GM19395 (cell line): Measurements from ENCODE around the gene AIMP2.
"Not testable (repeated sequence)": the region's sequence is repeated elsewhere in the genome, so short reads cannot be mapped to it uniquely, and the experiment has no call there.

Experiments
- ATAC-seq: cut with Tn5 transposase; IDR thresholded peaks from one replicate; pipeline ENCODE4 v1.9.1; 2021; ENCODE audit warnings: mild to moderate bottlenecking, moderate library complexity; ENCODE audit not compliant: unreplicated experiment

The AIMP2 gene

DNA sequence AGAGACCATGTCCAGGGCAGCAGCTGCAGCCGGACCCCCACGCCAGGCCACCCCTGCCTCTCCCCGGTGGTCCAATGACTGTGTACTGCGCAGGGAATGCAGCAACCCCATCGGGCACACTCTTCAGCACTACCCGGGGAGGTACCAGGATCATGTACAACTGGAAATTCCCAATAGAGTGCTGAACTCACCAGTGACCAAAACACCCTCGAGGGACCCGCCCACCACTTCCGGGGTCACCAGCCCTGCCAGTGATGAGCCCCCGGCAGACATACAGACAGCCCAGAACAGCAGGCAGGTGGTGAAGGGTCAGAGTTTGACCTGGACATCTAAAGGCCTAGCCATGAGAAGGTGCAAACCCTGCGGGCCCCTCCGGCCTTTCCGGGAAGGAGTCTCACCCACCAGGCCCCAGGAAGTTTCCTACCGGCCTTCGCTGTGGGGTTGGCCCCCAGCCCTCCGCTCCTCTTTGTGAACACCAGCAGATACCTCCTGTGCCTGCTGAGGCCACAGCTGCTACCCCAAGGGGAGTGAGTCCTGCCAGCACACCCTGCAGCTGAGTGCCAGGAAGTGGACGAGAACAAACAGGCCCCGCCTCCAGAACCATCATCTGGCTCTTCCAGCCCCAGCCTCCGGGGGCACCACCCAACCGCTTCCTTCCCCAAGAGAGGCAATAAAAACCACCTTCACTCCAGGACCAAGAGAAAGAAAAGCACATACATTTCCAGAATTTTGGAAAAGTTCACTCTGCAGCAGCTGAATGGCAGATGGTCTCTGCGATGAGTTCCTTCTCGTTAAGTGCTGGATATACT, 17.1 kb downstream of the AIMP2 start:
- peak; percentile 86 for ATAC-seq

DNA sequence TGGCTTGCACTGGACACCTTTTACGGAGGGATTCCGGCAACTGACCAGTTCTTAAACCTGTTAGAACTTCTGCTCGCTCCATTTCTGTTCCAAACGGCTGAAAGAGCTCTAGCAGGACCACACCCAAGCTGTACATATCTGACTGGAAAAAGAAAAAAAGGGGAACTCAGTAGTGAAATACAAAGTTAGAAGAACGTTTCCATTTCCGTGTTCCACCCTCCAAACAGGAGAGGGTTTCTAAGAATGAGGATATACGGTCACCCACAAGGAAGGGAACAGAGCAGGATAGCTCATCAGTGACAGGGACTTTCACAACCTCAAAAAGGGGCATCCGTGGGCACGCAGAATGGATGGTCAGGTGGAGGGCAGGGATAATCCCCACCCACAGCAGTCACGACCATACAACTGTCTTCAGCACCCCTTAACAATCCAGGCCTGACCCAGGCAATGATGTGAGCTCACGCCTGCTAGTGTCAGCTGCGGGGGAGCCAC, 17.8 kb downstream of the AIMP2 start:
- ATAC-seq: no peak

DNA sequence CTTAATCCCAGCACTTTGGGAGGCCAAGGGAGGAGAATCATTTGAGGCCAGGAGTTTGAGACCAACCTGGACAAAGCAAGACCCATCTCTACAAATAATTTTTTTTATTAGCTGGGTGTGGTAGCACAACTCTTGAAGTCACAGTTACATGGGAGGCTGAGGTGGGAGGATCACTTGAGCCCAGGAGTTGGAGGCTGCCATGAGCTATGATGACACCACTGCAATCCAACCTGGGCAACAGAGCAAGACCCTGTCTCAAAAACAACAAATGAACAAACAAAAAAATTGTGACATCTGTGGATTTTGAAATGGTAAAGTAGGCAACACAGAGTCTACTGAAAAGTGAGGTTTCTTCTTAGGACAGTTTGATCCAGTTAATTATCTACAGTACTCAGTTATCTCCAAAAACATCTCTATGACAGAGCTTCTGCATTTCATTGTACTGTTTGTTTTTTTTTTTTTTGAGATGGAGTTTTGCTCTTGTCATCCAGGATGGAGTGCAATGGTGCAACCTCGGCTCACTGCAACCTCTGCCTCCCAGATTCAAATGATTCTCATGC, 18.8 kb downstream of the AIMP2 start:
- no peak for ATAC-seq

DNA sequence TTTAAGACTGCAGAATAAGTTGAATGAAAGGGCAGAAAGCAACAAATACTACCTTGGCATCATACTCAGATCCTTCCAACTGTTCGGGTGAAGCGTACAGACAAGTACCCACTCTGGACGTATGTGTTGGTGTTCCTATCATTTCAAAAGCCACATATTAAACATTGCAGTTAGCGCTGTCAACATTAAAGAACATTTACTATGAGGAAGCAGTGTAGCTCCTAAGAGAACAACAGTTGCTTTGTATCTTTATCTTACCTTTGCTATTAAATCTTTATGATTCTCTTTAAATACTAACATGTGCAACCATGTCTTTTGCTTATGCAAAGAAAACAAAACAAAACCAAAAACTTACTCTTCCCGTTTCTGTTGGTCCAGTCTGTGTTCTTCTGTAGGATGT, 19.5 kb downstream of the AIMP2 start:
- no peak for ATAC-seq

DNA sequence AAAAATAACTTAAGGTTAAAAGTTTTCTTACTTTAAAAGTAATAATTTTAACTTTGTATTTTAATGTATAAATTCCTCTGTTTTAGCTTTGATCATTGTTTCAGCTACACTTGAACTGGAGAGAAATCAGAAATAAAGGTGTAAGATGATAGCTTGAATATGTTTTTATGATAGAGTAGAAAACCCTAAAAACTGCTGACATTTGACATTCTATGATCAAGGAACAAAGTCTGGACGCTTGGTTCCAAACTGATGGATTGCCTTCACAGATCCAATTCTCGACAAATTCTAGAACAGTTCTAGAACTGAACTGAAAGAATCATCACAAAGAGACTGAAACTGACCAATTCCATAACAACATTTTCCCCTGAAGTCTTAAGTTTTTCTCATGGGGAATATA, 21.9 kb downstream of the AIMP2 start, which contains the start of gene ANKRD61:
ANKRD61 (plus strand) TSS at position 389 of the 400 bp plus-strand sequence; CDS start at position 389, 0 bp downstream.
- no peak for ATAC-seq

DNA sequence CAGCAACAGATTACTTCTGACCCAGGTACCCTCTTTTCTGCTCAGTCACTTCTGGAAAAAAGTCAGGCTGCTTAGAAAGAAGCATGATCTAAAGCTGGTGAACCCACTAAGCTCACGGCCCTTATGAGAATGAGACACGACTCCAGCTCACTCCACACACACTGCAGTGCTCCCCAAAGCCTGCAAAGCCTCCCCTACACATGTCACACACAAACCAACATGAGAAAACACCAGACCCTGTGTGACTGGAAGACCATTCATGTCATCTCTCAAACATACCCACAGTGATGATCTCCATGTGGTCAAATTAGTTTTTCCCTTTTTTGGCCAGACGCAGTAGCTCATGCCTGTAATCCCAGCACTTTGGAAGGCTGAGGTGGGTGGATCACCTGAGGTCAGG, 22.5 kb downstream of the AIMP2 start:
- ATAC-seq: no peak

DNA sequence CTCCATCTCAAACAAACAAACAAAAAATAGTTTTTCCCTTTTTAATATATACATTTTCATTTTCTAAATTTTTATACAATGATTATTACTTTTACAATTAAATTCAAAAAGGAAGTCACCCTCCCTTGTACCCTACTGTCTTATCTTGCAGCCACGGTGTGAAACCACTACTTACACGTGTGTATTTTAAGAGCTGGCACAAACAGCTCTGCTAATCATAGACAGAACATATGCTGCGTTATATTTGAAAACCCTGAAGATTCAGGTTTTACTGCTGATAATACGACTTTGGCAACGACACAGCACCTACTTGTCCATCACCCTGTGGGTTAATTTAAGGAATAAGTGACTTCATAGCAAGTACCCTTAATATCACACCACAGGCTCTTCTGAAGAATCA, 23.1 kb downstream of the AIMP2 start:
- ATAC-seq: no peak

DNA sequence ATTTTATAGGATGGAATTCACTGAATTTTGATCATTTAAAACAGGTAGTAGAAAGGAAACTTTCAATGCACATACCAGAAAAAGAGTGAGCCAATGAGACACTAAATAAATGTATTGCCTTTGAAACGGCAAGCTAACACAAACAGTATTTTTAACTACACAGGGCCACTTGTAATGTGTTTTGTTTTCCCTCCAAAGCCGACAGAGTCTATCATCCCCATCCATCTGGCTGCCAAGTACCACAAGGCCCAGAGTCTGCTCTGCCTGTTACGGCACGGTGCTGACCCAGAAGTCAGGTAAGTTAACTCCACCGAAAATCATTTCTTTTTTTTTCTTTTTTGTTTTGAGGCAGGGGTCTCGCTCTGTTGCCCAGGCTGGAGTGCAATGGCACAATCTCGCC, 23.6 kb downstream of the AIMP2 start:
- ATAC-seq: no peak

DNA sequence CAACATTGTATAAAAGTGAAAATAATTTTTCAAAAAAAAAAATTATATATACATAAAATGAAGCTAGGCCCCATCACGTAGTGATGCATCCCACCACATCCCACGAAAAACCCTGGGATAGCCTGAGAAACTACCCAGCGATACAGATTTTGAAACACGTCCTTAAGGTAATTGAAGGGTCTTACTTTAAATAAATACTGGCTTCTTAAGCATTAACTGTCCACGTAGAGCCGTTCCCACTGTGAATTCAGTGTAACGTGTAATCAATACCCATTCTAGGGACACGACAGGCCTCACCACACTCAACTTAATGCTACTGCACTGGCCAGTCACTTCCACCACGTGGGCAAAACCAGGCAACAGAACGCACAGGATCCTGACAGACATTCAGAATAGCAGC, 26.1 kb downstream of the AIMP2 start:
- no peak for ATAC-seq

DNA sequence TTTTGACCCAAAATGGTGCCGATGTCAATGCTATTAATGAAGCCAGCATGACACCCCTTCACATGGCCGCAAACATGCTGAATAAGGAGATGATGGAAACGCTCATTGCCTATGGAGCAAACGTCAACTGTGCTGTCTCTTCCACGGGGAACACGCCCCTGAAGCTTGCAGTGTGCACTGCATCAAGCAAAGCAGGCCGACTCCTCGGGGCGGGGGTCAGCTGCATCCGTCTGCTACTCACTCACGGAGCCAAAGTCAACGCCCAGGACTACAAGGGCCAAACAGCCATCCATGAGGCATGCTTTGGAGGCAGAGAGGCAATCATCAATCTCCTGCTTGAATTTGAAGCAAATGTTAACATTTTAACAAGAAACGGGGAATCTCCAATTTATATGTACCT, 26.6 kb downstream of the AIMP2 start:
- no peak for ATAC-seq

DNA sequence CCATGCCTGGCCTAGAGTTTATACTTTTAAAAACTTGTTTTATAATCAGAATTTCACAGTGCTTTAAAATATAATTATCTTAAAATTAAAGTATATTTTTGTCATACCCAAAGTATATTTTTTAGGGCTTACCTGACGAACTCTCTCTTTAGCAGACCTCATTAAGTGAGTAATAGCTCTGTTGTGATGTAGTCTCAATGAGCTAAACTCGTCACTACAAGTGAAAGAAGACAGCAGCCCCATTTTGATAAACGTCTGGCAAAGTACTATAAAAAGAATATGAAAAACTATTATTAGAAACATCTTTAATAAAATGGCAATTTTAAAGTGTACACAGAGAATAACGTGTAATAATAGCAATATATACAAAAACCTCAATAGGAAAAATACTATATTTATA, 40.7 kb downstream of the AIMP2 start:
- no peak for ATAC-seq

DNA sequence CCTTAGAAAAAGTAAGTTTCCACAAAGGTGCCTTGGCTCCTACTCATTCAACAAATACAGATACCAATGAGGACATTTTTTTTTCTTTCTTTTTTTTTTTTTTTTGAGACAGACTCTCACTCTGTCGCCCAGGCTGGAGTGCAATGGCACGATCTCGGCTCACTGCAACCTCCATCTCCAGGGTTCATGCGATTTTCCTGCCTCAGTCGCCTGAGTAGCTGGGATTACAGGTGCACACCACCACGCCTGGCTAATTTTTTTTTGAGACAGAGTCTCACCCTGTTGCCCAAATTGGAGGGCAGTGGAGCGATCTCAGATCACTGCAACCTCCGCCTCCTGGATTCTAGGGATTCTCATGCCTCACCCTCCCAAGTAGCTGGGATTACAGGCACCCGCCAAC, 42.1 kb downstream of the AIMP2 start:
- not testable (repeated sequence) for ATAC-seq

DNA sequence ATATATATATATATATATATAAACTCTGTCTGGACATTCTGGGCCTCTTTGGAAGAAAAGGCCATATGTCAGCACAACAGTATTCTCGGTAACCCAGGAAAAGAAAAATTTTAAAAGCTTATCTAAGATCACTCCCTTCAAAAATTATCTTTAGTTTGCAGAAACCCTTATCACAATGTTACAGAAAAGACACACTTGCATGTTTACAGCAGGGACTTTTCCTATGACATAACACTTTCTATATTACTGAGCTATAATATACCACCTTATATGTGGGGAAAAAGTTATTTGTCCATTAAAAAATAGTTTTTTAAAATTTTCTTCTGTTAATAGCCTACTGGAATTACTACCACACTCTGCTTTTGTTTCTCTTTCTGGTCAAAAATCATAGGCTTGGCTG, 47.5 kb downstream of the AIMP2 start:
- ATAC-seq: no peak

DNA sequence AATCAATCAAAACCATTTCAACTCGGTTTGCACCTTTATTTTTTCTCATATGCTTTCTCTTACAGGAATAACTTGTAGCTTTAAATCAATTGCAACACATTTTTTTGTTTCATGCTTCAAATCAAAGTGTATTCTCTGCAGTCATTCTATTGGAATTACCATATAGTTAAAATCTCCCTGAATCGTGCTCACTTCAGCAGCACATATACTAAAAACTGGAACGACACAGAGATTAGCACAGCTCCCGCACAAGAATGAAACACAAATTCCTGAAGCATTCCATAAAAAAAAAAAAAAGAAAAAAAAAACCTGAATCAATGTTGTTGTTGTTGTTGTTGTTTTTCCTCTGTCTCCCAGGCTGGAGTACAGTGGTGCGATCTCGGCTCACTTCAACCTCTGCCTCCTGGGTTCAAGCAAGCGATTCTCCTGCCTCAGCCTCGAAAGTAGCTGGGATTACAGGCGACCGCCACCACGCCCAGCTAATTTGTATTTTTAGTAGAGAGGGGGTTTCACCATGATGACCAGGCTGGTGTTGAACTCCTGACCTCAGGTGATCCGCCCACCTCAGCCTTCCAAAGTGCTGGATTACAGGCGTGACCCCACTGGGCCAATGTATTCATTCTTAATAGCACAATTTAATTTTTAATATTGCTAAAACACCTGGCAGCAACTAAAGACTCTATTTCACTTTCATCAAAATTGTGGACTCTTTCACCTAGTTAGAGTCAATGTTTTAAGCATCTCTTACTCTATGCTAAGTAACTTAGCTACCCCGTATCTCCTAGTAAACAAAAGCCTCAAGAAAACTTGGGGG, 48.5 kb downstream of the AIMP2 start:
- ATAC-seq: no peak

DNA sequence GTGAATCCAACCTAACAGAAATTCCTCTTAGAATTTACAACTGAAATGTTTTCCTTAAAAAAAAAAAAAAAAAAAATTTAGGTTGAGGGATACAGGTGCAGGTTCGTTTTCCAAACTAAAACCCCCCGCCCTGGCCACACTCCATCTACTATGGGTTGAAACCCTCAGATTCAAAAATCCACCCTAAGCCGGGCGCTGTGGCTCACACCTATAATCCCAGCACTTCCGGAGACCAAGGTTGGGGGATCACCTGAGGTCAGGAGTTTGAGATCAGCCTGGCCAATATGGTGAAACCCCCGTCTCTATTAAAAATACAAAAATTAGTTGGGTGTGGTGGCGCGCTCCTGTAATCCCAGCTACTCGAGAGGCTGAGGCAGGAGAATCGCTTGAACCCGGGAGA, 50.9 kb downstream of the AIMP2 start:
- ATAC-seq: not testable (repeated sequence)

DNA sequence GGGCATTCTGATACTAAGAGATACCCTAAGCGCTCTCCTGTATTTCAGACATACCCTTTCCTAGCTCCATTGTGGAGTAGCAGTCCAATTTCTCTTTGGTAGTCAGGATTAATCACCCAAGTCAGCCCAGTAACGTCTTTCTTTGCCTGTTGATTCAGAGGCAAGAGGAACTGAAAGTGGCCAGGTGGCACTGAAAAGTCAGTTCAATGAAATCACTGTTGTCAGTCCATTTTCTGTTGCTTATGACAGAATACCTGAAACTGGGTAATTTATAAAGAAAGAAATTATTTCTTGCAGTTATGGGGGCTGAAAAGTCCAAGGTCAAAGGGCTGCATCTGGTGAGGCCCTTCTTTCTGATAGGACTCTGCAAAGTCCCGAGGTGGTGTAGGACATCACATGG, 62.3 kb downstream of the AIMP2 start:
- peak; percentile 69 for ATAC-seq
